Natural killer cell (primary cell): ENCODE measurements around the gene PARD3B. TPM values are rescaled to one million over a fixed set of nuclear protein-coding genes. Genes with fewer than 3 reads are reported as not detected.

Source experiments
- ATAC-seq, 3 donors: fragments of 150-1000 bp in 2 of 3; fragments of 200-7000 bp in 1 of 3; cut with Tn5 transposase; 1 replicate in 1 of 3; 2 replicates in 2 of 3; pipeline ENCODE4 v1.10.0; 2021; ENCODE audit warnings: mild to moderate bottlenecking in 2 of 3, moderate library complexity in 2 of 3
- DNase-seq, 2 donors: peaks; one replicate each; pipeline versions ENCODE4 v3.0.0 to v3.0.0-alpha.2; 2013 to 2021; ENCODE audit warnings: mixed read lengths in 1 of 2
- H3K27ac ChIP-seq: one replicate; pipeline ENCODE4 v1.5.1; 2013; ENCODE audit warnings: mild to moderate bottlenecking, low read length
- H3K27me3 ChIP-seq: one replicate; pipeline ENCODE4 v1.6.1; 2013; ENCODE audit warnings: low read length; ENCODE audit not compliant: control insufficient read depth, insufficient read depth
- H3K36me3 ChIP-seq: one replicate; pipeline ENCODE4 v1.6.1; 2013; ENCODE audit warnings: low read length; ENCODE audit not compliant: control insufficient read depth, insufficient read depth
- H3K4me1 ChIP-seq: one replicate; pipeline ENCODE4 v1.6.1; 2013; ENCODE audit warnings: low read length; ENCODE audit not compliant: control insufficient read depth, insufficient read depth
- H3K4me3 ChIP-seq: one replicate; pipeline ENCODE4 v1.5.1; 2013; ENCODE audit warnings: low read length
- H3K9me3 ChIP-seq: one replicate; pipeline ENCODE4 v1.6.1; 2013; ENCODE audit warnings: low read length; ENCODE audit not compliant: control insufficient read depth, insufficient read depth
- H3K27ac Mint-ChIP-seq, 2 donors: one replicate each; pipeline ENCODE4 v1.8.0; 2022; ENCODE audit warnings: mild to moderate bottlenecking in 2 of 2, mixed read lengths in 2 of 2, moderate library complexity in 1 of 2
- H3K27me3 Mint-ChIP-seq, 2 donors: one replicate each; pipeline ENCODE4 v1.8.0; 2022; ENCODE audit warnings: low read depth in 2 of 2, mixed read lengths in 2 of 2
- H3K36me3 Mint-ChIP-seq: one replicate; pipeline ENCODE4 v1.8.0; 2022; ENCODE audit warnings: mixed read lengths
- H3K4me1 Mint-ChIP-seq, 2 donors: one replicate each; pipeline ENCODE4 v1.8.0; 2022; ENCODE audit warnings: mixed read lengths in 2 of 2
- H3K4me3 Mint-ChIP-seq: one replicate; pipeline ENCODE4 v1.8.0; 2022; ENCODE audit warnings: mild to moderate bottlenecking, moderate library complexity, mixed read lengths
- H3K9me3 Mint-ChIP-seq, 2 donors: one replicate each; pipeline ENCODE4 v1.8.0; 2022; ENCODE audit warnings: mixed read lengths in 2 of 2
- WGBS: methylation state at CpG from one replicate; pipeline ENCODE4 v1.1.7; 2013; ENCODE audit warnings: missing lambda C conversion rate; ENCODE audit not compliant: insufficient coverage; 5-methylcytosine and 5-hydroxymethylcytosine counted together
- intact Hi-C: fragments of 100-400 bp; cut with micrococcal nuclease; formaldehyde crosslinking; loops from one replicate; pipeline ENCODE4 v1.14.2; 2022
- total RNA-seq, 4 donors: library from RNA; stranded (reverse); fragments of 120-200 nt in 1 of 4; gene quantifications; one replicate each; pipeline versions ENCODE4 v1.2.3 to v1.2.4, GENCODE V29; 2013 to 2022
- TF ChIP-seq, protein P1 (sequence below): fragments of 200-600 bp; IDR thresholded peaks from one replicate; pipeline ENCODE4 v1.8.0; 2022; ENCODE audit warnings: antibody characterized with exemption

Gene PARD3B
- total RNA-seq, 3 donors from 2014 or later (not counting 1 experiment from before 2014, with no cell fraction given), result 0.13 to 0.45 TPM; not detected in 1

DNA sequence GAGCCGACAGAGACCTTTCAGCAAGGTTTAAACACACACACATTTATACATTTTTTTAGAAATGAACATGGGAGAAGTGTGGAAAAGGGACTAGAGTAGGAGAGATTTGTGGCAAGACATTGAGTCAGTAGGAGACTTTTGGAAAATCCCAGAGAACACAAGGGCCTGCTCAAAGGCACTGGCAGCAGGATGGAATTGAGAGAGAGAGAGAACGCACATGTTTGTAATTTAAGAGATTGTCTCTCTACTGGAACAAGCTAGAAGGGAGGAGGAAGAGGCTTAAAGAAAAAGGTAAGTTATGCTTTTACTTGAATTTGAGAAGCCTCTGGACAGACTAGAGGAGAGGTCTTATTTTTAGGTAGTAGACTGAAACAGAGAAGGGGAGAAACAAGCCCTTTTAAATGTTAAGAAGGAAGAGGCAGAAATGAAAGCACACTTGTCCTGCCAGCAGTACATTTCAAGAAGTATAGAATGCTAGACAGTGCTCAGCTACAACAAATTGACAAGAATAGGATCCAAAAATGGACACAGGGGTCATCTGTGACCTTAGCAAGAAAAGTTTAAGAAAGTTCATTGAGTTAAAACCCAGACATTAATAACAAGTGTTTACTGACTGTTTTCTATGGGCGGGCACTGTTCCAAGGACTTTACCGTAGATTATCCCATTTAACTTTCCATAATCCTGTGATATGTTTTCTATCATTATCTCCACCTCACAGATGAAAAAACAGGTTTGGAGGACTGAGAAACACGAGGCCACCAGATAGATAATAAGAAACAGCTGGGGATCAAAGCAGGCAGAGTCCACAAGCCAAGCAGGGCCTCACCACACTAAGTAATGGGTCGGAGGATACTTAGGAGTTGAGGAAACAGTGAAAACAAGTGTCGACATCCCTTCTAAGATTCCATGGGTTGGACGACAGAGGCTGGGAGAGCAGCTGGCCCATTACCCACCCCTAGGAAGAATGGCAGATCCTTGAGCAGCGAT is 830.5 kb downstream of the PARD3B start:
- Histone ChIP-seq H3K9me3 (no peaks in the 10 kb centered on the region), H3K36me3 (no peaks in the 10 kb centered on the region), H3K27ac (no peak overlapping the region), H3K4me3 (no peak overlapping the region), H3K4me1 (no peaks in the 10 kb centered on the region), H3K27me3 (no peaks in the 10 kb centered on the region)
- H3K4me3 Mint-ChIP-seq, result no peak overlapping the region
- no peak overlapping the region for H3K27ac Mint-ChIP-seq
- H3K4me1 Mint-ChIP-seq, result no peaks in the 10 kb centered on the region
- no peaks in the 10 kb centered on the region for H3K27me3 Mint-ChIP-seq
- 89% methylated on average over 8 of the region's 9 CpGs for WGBS
- intact Hi-C loops, result no loop called here
- H3K36me3 Mint-ChIP-seq, result no peaks in the 10 kb centered on the region
- TF ChIP-seq, protein P1, sequence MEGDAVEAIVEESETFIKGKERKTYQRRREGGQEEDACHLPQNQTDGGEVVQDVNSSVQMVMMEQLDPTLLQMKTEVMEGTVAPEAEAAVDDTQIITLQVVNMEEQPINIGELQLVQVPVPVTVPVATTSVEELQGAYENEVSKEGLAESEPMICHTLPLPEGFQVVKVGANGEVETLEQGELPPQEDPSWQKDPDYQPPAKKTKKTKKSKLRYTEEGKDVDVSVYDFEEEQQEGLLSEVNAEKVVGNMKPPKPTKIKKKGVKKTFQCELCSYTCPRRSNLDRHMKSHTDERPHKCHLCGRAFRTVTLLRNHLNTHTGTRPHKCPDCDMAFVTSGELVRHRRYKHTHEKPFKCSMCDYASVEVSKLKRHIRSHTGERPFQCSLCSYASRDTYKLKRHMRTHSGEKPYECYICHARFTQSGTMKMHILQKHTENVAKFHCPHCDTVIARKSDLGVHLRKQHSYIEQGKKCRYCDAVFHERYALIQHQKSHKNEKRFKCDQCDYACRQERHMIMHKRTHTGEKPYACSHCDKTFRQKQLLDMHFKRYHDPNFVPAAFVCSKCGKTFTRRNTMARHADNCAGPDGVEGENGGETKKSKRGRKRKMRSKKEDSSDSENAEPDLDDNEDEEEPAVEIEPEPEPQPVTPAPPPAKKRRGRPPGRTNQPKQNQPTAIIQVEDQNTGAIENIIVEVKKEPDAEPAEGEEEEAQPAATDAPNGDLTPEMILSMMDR, result no peak
- ATAC-seq, result no peak
- DNase-seq, result no peak
- H3K9me3 Mint-ChIP-seq, result peaks cover 0 to 3% of the 10 kb centered on the region in 2 donors

DNA sequence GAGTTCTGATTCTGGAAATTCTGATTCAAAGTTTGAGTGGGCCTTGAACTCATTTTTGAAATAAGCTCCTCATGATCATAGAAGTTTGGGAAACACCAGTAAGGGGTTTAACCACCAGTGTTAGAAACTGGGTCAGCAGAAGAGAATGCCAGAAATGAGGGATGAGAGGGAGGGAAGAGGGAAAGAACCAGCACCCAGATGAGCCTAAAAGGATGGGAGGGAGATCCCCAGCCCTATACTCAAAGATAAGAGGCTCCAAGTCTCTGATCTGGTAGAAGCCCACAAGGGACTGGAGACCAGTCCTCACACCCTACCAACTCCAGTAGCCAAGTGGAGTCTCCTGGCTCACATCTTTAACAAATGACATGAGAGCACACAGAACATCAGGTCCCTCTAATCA is 832.0 kb downstream of the PARD3B start:
- Histone ChIP-seq H3K36me3 (no peaks in the 10 kb centered on the region), H3K4me3 (no peak overlapping the region), H3K9me3 (no peaks in the 10 kb centered on the region), H3K27ac (no peak overlapping the region), H3K4me1 (no peaks in the 10 kb centered on the region), H3K27me3 (no peaks in the 10 kb centered on the region)
- no peak for DNase-seq
- no peak for ATAC-seq
- no peak overlapping the region for H3K4me3 Mint-ChIP-seq
- H3K36me3 Mint-ChIP-seq, result no peaks in the 10 kb centered on the region
- no peak overlapping the region for H3K27ac Mint-ChIP-seq
- TF ChIP-seq, protein P1, result no peak
- peaks cover 2 to 3% of the 10 kb centered on the region in 2 donors for H3K9me3 Mint-ChIP-seq
- no peaks in the 10 kb centered on the region for H3K27me3 Mint-ChIP-seq
- no peaks in the 10 kb centered on the region for H3K4me1 Mint-ChIP-seq
- intact Hi-C loops, result no loop called here

DNA sequence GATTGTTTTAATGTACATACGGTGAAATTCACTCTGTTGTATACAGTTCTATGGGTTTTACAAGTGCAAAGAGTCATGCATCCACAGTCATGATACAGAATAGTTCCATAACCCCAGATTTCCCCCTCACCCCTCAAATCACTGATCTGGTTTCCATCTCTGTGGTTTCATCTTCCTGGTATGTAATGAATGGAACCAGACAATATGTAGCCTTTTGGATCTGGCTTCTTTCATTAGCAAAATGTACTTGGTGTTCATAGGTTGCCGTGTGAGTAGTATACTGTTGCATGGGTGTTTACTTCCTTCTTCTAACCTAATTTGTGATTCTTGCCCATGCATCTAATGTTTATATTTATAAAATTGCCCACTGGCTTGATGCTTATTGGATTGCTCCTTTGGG is 838.3 kb downstream of the PARD3B start:
- no peak overlapping the region for H3K27ac Mint-ChIP-seq
- H3K36me3 ChIP-seq, result no peaks in the 10 kb centered on the region
- intact Hi-C loops, result no loop called here
- ATAC-seq (no peak), DNase-seq (no peak)
- no peak overlapping the region for H3K4me3 Mint-ChIP-seq
- H3K9me3 Mint-ChIP-seq, result peaks cover 0 to 3% of the 10 kb centered on the region in 2 donors
- H3K4me1 ChIP-seq, result no peaks in the 10 kb centered on the region
- no peaks in the 10 kb centered on the region for H3K4me1 Mint-ChIP-seq
- H3K36me3 Mint-ChIP-seq, result no peaks in the 10 kb centered on the region
- H3K27me3 Mint-ChIP-seq, result no peaks in the 10 kb centered on the region
- H3K27ac ChIP-seq, result no peak overlapping the region
- TF ChIP-seq, protein P1, result no peak
- H3K9me3 ChIP-seq, result no peaks in the 10 kb centered on the region
- no peaks in the 10 kb centered on the region for H3K27me3 ChIP-seq
- 80% methylated on average over 1 of the region's 2 CpGs for WGBS
- no peak overlapping the region for H3K4me3 ChIP-seq
